Right hindlimb (tissue), 1 donor: Measurements from ENCODE around the gene ATP13A2.
"Not testable (repeated sequence)": the region's sequence is repeated elsewhere in the genome, so short reads cannot be mapped to it uniquely, and the experiment has no call there.

Source experiments
- DNase-seq: peaks from one replicate; pipeline ENCODE4 v3.0.0-alpha.2; 2018

ATP13A2 gene

GRCh38 chr1:16978139-16978538 is 33.6 kb downstream of the ATP13A2 start:
- DNase-seq = no peak

- no peak for DNase-seq
These were observed 34.4 kb downstream of the ATP13A2 start for GRCh38 chr1:16977377-16977776.

GRCh38 chr1:16976966-16977365 is 34.8 kb downstream of the ATP13A2 start:
- DNase-seq = no peak

- DNase-seq = no peak
These were observed 35.9 kb downstream of the ATP13A2 start for GRCh38 chr1:16975838-16976237.

GRCh38 chr1:16975211-16975610 is 36.5 kb downstream of the ATP13A2 start:
- no peak for DNase-seq

GRCh38 chr1:16973215-16973614 is 38.5 kb downstream of the ATP13A2 start:
- no peak for DNase-seq

- DNase-seq = no peak
These were observed 39.4 kb downstream of the ATP13A2 start for GRCh38 chr1:16972189-16972895.

GRCh38 chr1:16971341-16972188 is 40.2 kb downstream of the ATP13A2 start:
- peak; percentile 70 for DNase-seq

GRCh38 chr1:16970132-16970910 is 41.4 kb downstream of the ATP13A2 start:
- DNase-seq = no peak

- no peak for DNase-seq
These were observed 42.1 kb downstream of the ATP13A2 start for GRCh38 chr1:16969651-16970050.

- DNase-seq = peak; percentile 71
These were observed 42.6 kb downstream of the ATP13A2 start for GRCh38 chr1:16969057-16969611.

GRCh38 chr1:16968372-16968771 is 43.4 kb downstream of the ATP13A2 start:
- DNase-seq = no peak

GRCh38 chr1:16967962-16968361 is 43.8 kb downstream of the ATP13A2 start:
- no peak for DNase-seq

- peak; percentile 89 for DNase-seq
These were observed 44.6 kb downstream of the ATP13A2 start for GRCh38 chr1:16967095-16967575.

GRCh38 chr1:16966282-16966681 is 45.4 kb downstream of the ATP13A2 start:
- no peak for DNase-seq

- DNase-seq = no peak
These were observed 46.2 kb downstream of the ATP13A2 start for GRCh38 chr1:16965486-16966067.

GRCh38 chr1:16964169-16964568 is 47.6 kb downstream of the ATP13A2 start:
- not testable (repeated sequence) for DNase-seq

GRCh38 chr1:16961297-16962133 is 50.2 kb downstream of the ATP13A2 start:
- no peak for DNase-seq

- peak; percentile 88 for DNase-seq
These were observed 51.0 kb downstream of the ATP13A2 start for GRCh38 chr1:16960560-16961296.

- no peak for DNase-seq
These were observed 53.3 kb downstream of the ATP13A2 start for GRCh38 chr1:16958475-16958874.

GRCh38 chr1:16957731-16958130 is 54.0 kb downstream of the ATP13A2 start:
- DNase-seq = no peak
